Measurements from ENCODE around the gene RHEBL1. TPM values are rescaled to one million over a fixed set of nuclear protein-coding genes. Genes with fewer than 3 reads are reported as not detected.

RHEBL1 gene
- total RNA-seq, 1 experiment from 2014 or later: 2.9 TPM

DNA sequence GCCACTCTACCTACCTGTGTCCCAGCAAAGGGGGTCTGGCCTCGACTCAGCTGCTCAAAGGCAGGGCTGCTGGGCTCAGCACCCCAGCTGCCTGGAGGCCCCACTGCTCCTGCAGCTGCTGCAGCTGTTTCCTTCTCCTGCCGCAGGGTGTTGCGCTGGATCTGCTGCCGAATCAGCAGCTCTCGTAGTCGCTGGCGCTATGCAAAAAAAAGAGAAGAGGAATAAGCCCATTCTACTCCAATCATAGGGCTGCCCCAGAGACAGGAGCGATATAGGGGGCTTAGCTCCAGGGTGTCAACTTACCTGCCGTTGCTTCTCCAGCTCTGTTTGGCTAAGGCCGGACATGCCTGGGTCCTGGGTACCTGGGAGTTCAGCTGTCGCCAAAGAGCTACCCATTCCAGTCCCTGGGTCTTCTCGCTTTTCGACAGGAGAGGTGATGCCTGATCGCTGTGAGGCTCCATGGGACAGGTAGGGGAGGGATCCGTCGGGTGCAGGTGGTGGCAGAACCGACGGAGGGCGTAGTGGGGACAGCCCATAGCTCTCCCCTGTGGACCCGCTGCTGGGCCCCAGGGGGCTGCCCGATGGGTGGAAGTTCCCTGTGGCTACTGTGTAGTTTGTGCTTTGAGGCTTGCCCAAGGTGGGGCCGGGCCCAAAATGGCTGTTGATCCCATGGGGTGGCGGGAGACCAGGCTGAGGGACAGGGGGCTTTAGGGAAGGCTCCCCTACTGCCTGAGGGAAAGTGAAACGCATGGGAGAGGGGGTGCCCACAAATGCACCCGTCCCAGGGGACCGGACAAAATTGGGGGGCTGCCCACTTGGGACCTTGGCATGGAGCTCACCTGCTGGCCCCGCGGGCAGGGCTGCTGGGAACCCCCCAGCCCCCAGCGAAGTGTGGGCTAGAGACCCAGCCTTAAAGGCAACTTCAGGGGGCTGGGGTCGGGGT is 30.1 kb downstream of the RHEBL1 start:
- Histone ChIP-seq H3F3A (ENCODE audit: insufficient read depth, low read depth) (no peaks in the 10 kb centered on the region), H3K4me2 (no peak overlapping the region), H3K79me2 (ENCODE audit: low read depth) (no peaks in the 10 kb centered on the region), H3K9me2 (ENCODE audit: insufficient read depth) (no peaks in the 10 kb centered on the region), H3K27ac (no peak overlapping the region), H2AFZ (no peak overlapping the region), H3K27me3 (ENCODE audit: insufficient read depth, low read depth) (no peaks in the 10 kb centered on the region), H3K9me3 (ENCODE audit: insufficient read depth, low read depth) (no peaks in the 10 kb centered on the region), H3K4me1 (replicated peaks; ENCODE audit: insufficient read depth) (no peaks in the 10 kb centered on the region), H4K20me1 (ENCODE audit: insufficient read depth) (peaks cover 11% of the 10 kb centered on the region), H3K4me3 (no peak overlapping the region), H3K36me3 (ENCODE audit: low read depth) (peaks cover 24% of the 10 kb centered on the region)
- CTCF ChIA-PET: no interaction called here
- no TSS peak for BruUV-seq (replicated peaks)
- TF ChIP-seq EZH2 (IDR thresholded peaks at IDR 0.05; ENCODE audit: low read depth): no peak
- TF ChIP-seq, protein P1, sequence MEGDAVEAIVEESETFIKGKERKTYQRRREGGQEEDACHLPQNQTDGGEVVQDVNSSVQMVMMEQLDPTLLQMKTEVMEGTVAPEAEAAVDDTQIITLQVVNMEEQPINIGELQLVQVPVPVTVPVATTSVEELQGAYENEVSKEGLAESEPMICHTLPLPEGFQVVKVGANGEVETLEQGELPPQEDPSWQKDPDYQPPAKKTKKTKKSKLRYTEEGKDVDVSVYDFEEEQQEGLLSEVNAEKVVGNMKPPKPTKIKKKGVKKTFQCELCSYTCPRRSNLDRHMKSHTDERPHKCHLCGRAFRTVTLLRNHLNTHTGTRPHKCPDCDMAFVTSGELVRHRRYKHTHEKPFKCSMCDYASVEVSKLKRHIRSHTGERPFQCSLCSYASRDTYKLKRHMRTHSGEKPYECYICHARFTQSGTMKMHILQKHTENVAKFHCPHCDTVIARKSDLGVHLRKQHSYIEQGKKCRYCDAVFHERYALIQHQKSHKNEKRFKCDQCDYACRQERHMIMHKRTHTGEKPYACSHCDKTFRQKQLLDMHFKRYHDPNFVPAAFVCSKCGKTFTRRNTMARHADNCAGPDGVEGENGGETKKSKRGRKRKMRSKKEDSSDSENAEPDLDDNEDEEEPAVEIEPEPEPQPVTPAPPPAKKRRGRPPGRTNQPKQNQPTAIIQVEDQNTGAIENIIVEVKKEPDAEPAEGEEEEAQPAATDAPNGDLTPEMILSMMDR (conservative IDR thresholded peaks at IDR 0.05): no peak
- no peak for DNase-seq
- intact Hi-C loops (cut with micrococcal nuclease; ENCODE audit: unreplicated experiment): no loop called here
- POLR2A ChIA-PET (ENCODE audit: unreplicated experiment): interaction anchor here (0.6 kb wide), 1 partner anchor 14 kb away, joined by 3 read pairs; no protein-coding TSS in a partner anchor

DNA sequence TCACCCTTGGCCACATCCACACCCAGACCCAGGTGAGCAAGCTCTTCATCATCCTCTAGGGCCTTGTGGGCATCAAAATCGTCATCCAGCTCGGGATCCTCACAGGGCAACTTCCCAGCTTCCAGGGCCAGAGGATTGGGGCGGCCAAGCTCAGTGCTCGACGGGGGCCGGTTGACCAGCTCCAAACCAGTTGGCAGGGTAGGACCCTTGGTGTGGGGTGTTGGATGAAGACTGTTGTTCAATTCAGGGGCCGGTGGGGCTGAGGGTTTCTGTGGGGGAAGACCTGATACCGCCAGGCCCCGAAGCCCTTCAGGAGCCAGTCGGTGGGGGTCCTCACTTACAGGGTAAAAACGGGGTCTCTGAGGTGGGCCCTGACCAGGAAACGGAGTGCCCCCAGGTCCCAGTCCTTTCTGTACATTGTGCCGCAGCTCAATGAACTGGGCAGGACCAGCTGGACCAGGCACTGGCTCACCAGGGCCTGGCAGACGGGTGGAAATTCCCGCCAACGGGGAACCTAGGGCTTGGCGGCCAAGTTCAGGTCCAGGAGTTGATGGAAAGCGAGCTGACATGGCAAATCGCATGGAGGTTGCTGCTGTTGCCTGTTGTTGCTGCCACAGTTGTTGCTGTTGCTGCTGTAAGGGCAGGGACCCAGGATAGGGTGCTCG is 31.4 kb downstream of the RHEBL1 start:
- peak in 1 of 2 experiments; percentile 21 for DNase-seq
- no peak overlapping the region for H2AFZ ChIP-seq
- peaks cover 11% of the 10 kb centered on the region for H4K20me1 ChIP-seq (ENCODE audit: insufficient read depth)
- no peaks in the 10 kb centered on the region for H3K79me2 ChIP-seq (ENCODE audit: low read depth)
- intact Hi-C loops (cut with micrococcal nuclease; ENCODE audit: unreplicated experiment): no loop called here
- no peak overlapping the region for H3K4me3 ChIP-seq
- POLR2A ChIA-PET (ENCODE audit: unreplicated experiment): no interaction called here
- no peaks in the 10 kb centered on the region for H3K9me3 ChIP-seq (ENCODE audit: insufficient read depth, low read depth)
- H3K36me3 ChIP-seq (ENCODE audit: low read depth): peaks cover 21% of the 10 kb centered on the region; the same call in 1 of the 2 replicates
- no peaks in the 10 kb centered on the region for H3K4me1 ChIP-seq (replicated peaks; ENCODE audit: insufficient read depth)
- H3K4me2 ChIP-seq: no peak overlapping the region
- CTCF ChIA-PET: no interaction called here
- H3F3A ChIP-seq (ENCODE audit: insufficient read depth, low read depth): no peaks in the 10 kb centered on the region
- no TSS peak for BruUV-seq (replicated peaks)
- H3K27ac ChIP-seq: no peak overlapping the region
- no peaks in the 10 kb centered on the region for H3K27me3 ChIP-seq (ENCODE audit: insufficient read depth, low read depth)
- TF ChIP-seq, protein P1 (conservative IDR thresholded peaks at IDR 0.05): no peak
- no peak for TF ChIP-seq EZH2 (IDR thresholded peaks at IDR 0.05; ENCODE audit: low read depth)
- H3K9me2 ChIP-seq (ENCODE audit: insufficient read depth): no peaks in the 10 kb centered on the region

DNA sequence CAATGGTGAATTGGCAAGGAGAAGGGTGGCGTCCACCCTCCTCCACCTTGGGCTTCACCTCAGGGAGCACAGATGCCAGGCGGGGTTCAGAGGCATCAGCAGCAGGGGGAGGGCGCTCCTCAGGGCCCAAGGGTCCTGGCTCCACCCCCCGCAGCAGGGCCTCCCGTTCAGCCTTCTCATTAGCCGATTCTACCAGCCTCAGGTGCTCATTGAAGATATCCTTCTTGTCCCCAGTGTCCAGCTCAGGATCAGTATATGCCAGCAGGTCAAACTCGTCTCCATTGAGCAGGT is 31.9 kb downstream of the RHEBL1 start:
- Histone ChIP-seq H3K9me3 (ENCODE audit: insufficient read depth, low read depth) (no peaks in the 10 kb centered on the region), H3F3A (ENCODE audit: insufficient read depth, low read depth) (no peaks in the 10 kb centered on the region), H3K79me2 (ENCODE audit: low read depth) (no peaks in the 10 kb centered on the region), H3K4me2 (no peak overlapping the region), H3K36me3 (ENCODE audit: low read depth) (peaks cover 15% of the 10 kb centered on the region; the same call in 1 of the 2 replicates), H3K4me3 (no peak overlapping the region), H4K20me1 (ENCODE audit: insufficient read depth) (peaks cover 11% of the 10 kb centered on the region), H3K27ac (no peak overlapping the region), H3K4me1 (replicated peaks; ENCODE audit: insufficient read depth) (no peaks in the 10 kb centered on the region), H3K27me3 (ENCODE audit: insufficient read depth, low read depth) (no peaks in the 10 kb centered on the region), H3K9me2 (ENCODE audit: insufficient read depth) (no peaks in the 10 kb centered on the region), H2AFZ (no peak overlapping the region)
- TF ChIP-seq, protein P1 (conservative IDR thresholded peaks at IDR 0.05): no peak
- TF ChIP-seq EZH2 (IDR thresholded peaks at IDR 0.05; ENCODE audit: low read depth): no peak
- ChIA-PET POLR2A (ENCODE audit: unreplicated experiment) (no interaction called here), CTCF (interaction anchor here (0.5 kb wide), 1 partner anchor 200 kb away, joined by 8 read pairs; no protein-coding TSS in a partner anchor)
- no TSS peak for BruUV-seq (replicated peaks)
- intact Hi-C loops (cut with micrococcal nuclease; ENCODE audit: unreplicated experiment): no loop called here
- DNase-seq: no peak
